Parathyroid adenoma (tissue), 2 donors: Measurements from ENCODE around the gene SMYD5.

Experiments
- H2AFZ ChIP-seq: fragments of 300-600 bp; sonication (generic); one replicate; pipeline ENCODE4 v1.7.0; 2017; ENCODE audit warnings: antibody characterized with exemption, mild to moderate bottlenecking
- H3K27ac ChIP-seq: fragments of 300-600 bp; sonication (generic); one replicate; pipeline ENCODE4 v1.7.0; 2017
- H3K27me3 ChIP-seq: fragments of 300-600 bp; sonication (generic); one replicate; pipeline ENCODE4 v1.7.0; 2017; ENCODE audit warnings: low read length; ENCODE audit not compliant: control insufficient read depth, insufficient read depth
- H3K36me3 ChIP-seq: fragments of 300-600 bp; sonication (generic); one replicate; pipeline ENCODE4 v1.7.0; 2017; ENCODE audit warnings: low read length; ENCODE audit not compliant: control insufficient read depth, insufficient read depth
- H3K4me1 ChIP-seq: fragments of 300-600 bp; sonication (generic); one replicate; pipeline ENCODE4 v1.7.0; 2017; ENCODE audit warnings: control low read depth
- H3K4me2 ChIP-seq: fragments of 300-600 bp; sonication (generic); one replicate; pipeline ENCODE4 v1.7.0; 2017; ENCODE audit warnings: low read length
- H3K4me3 ChIP-seq: fragments of 300-600 bp; sonication (generic); one replicate; pipeline ENCODE4 v1.7.0; 2017; ENCODE audit warnings: low read depth, low read length
- H3K79me2 ChIP-seq: fragments of 300-600 bp; sonication (generic); one replicate; pipeline ENCODE4 v1.7.0; 2017; ENCODE audit warnings: control low read depth
- H3K9ac ChIP-seq: fragments of 300-600 bp; sonication (generic); one replicate; pipeline ENCODE4 v1.7.0; 2017; ENCODE audit warnings: mild to moderate bottlenecking
- H3K9me3 ChIP-seq: fragments of 300-600 bp; sonication (generic); one replicate; pipeline ENCODE4 v1.7.0; 2017; ENCODE audit warnings: low read length; ENCODE audit not compliant: control insufficient read depth
- CTCF ChIP-seq: fragments of 300-600 bp; sonication (generic); IDR thresholded peaks from one replicate; pipeline ENCODE4 v1.7.0; 2017; ENCODE audit warnings: antibody characterized with exemption, mild to moderate bottlenecking
- donor health status: primary hyperparathyroidism.

Gene SMYD5

DNA sequence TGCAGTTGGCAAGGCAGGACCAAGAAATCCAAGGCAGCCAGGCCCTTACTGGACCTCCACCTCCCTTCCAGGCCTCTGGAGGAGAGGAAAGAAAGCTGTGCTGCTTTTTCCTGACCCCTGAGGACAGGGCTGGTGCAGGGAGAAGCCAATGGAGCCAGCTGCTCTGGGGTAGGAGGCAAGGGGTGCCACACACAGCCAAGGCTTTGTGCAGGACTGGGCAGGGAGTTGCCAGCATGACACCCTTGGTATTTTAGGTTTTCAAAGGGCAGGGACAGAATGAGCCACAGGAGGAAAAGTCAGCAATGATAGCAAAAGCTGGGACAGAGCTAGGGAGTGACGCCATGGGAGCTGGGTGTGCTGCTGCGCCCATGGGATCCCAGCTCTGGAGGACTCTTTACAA lies 43.0 kb downstream of the SMYD5 start:
- Histone ChIP-seq H3K36me3 (no peaks in the 10 kb centered on the region), H3K27me3 (no peaks in the 10 kb centered on the region), H3K4me3 (no peak overlapping the region), H3K27ac (no peak overlapping the region), H3K9me3 (no peaks in the 10 kb centered on the region), H3K9ac (no peak overlapping the region), H3K4me2 (no peak overlapping the region), H3K79me2 (no peaks in the 10 kb centered on the region), H3K4me1 (no peaks in the 10 kb centered on the region), H2AFZ (no peak overlapping the region)
- TF ChIP-seq CTCF: no peak

- H3K79me2 ChIP-seq: no peaks in the 10 kb centered on the region
- no peak for TF ChIP-seq CTCF
- no peak overlapping the region for H3K9ac ChIP-seq
- H3K9me3 ChIP-seq: no peaks in the 10 kb centered on the region
- no peak overlapping the region for H3K4me2 ChIP-seq
- no peak overlapping the region for H2AFZ ChIP-seq
- H3K4me1 ChIP-seq: no peaks in the 10 kb centered on the region
- no peak overlapping the region for H3K27ac ChIP-seq
- no peak overlapping the region for H3K4me3 ChIP-seq
- H3K27me3 ChIP-seq: no peaks in the 10 kb centered on the region
- no peaks in the 10 kb centered on the region for H3K36me3 ChIP-seq
These were observed 43.5 kb downstream of the SMYD5 start for GRCh38 chr2:73257425-73258125.

DNA sequence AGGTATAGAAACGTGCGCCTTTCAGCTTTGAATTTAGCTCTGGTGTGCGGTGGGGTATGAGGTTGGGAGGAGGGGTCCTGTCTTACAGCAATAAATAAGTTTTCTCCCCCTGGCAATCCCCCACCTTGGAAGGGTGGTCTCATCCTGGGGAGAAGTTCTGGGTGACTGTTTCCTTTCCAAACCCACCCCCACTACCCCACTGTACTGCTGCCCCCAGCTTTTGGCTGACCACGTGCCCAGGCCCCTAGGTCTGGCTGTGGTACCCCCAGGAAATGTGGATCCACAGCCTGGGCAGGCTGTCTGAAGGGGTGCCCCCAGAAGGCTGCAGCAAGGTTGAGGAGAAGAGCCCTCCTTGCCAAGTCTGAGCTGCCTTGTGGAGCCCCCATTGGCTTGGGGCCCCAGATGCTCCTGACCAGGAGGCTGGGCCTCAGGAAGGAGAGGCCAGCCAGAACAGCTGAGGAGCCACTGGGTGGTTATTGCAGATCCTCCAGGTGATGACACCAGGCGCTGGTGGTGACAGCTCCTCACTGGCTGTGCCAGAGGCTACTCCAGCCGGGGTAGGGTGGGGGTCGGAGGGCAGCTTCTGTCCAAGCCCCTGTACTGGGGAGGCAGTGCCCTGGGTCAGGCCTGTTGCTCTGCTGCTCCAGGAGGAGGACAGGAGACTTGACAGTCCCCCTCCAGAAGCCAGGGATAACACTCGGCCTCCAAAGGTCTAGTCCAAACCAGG lies 44.3 kb downstream of the SMYD5 start:
- Histone ChIP-seq H3K79me2 (no peaks in the 10 kb centered on the region), H3K4me3 (no peak overlapping the region), H3K27me3 (no peaks in the 10 kb centered on the region), H3K27ac (no peak overlapping the region), H2AFZ (no peak overlapping the region), H3K9me3 (no peaks in the 10 kb centered on the region), H3K36me3 (no peaks in the 10 kb centered on the region), H3K4me2 (no peak overlapping the region), H3K4me1 (no peaks in the 10 kb centered on the region), H3K9ac (no peak overlapping the region)
- no peak for TF ChIP-seq CTCF

- Histone ChIP-seq H3K4me1 (no peaks in the 10 kb centered on the region), H3K36me3 (no peaks in the 10 kb centered on the region), H3K27ac (no peak overlapping the region), H3K9me3 (no peaks in the 10 kb centered on the region), H3K4me3 (no peak overlapping the region), H3K4me2 (no peak overlapping the region), H3K79me2 (no peaks in the 10 kb centered on the region), H2AFZ (no peak overlapping the region), H3K9ac (no peak overlapping the region), H3K27me3 (no peaks in the 10 kb centered on the region)
- no peak for TF ChIP-seq CTCF
These were observed 44.8 kb downstream of the SMYD5 start for GRCh38 chr2:73258913-73259215.

DNA sequence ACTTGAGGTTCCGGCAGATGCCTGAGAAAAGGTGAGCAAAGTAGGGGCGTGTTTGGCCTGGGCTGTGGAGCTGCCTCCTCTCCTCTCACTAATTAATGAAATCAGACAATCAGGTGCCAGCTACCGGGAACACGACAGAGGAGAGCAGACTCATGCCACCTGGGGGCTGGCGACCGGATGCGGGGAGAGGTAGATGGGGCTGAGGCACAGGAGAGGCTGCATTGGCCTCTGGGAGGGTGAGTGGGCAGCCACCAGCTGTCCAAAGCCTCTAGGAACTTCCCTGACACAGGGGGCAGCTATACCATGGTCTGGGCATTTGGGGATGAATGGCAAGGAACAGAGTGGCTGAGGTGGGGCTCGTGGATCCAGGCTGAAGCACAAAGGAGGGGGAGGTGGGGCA lies 45.2 kb downstream of the SMYD5 start:
- H2AFZ ChIP-seq: no peak overlapping the region
- H3K9me3 ChIP-seq: no peaks in the 10 kb centered on the region
- no peaks in the 10 kb centered on the region for H3K79me2 ChIP-seq
- H3K4me3 ChIP-seq: no peak overlapping the region
- no peaks in the 10 kb centered on the region for H3K27me3 ChIP-seq
- no peak overlapping the region for H3K9ac ChIP-seq
- TF ChIP-seq CTCF: no peak
- H3K36me3 ChIP-seq: no peaks in the 10 kb centered on the region
- no peaks in the 10 kb centered on the region for H3K4me1 ChIP-seq
- no peak overlapping the region for H3K4me2 ChIP-seq
- H3K27ac ChIP-seq: no peak overlapping the region
